ENCODE results near the gene NFE2.
"Not testable (repeated sequence)": the region's sequence is repeated elsewhere in the genome, so short reads cannot be mapped to it uniquely, and the experiment has no call there.

Gene NFE2

GRCh38 chr12:54321363-54321762 lies 20.5 kb upstream of the NFE2 start:
- H4K20me1 ChIP-seq (ENCODE audit: insufficient read depth, low read length), result no peaks in the 10 kb centered on the region
- no peaks in the 10 kb centered on the region for H3K36me3 ChIP-seq (ENCODE audit: insufficient read depth, low read length)
- H3K4me3 ChIP-seq (ENCODE audit: low read depth, low read length, poor library complexity, severe bottlenecking), result no peak overlapping the region
- peaks cover 14% of the 10 kb centered on the region for H3K4me1 ChIP-seq (ENCODE audit: insufficient read depth, low read length, severe bottlenecking)
- TF ChIP-seq EZH2 (IDR thresholded peaks at IDR 0.05; ENCODE audit: borderline replicate concordance, low read length) (no peak), CTCF (IDR thresholded peaks at IDR 0.05; ENCODE audit: low read length) (no peak)
- no peak overlapping the region for H3K9ac ChIP-seq (ENCODE audit: low read length)
- H3K79me2 ChIP-seq (ENCODE audit: insufficient read depth, low read length), result peaks cover 6% of the 10 kb centered on the region
- no peaks in the 10 kb centered on the region for H3K9me3 ChIP-seq (ENCODE audit: low read length)
- no peak overlapping the region for H2AFZ ChIP-seq (ENCODE audit: low read length)
- no peak overlapping the region for H3K27ac ChIP-seq (ENCODE audit: low read depth, low read length, poor library complexity, severe bottlenecking)
- H3K4me2 ChIP-seq (ENCODE audit: low read length), result no peak overlapping the region
- no peaks in the 10 kb centered on the region for H3K9me2 ChIP-seq (ENCODE audit: low read depth, low read length)
- no peaks in the 10 kb centered on the region for H3K27me3 ChIP-seq (ENCODE audit: insufficient read depth, low read length)
- no peaks in the 10 kb centered on the region for H3F3A ChIP-seq (ENCODE audit: insufficient read depth, low read length)

GRCh38 chr12:54312309-54312708 lies 11.5 kb upstream of the NFE2 start:
- not testable (repeated sequence) for H3K27ac ChIP-seq (ENCODE audit: low read depth, low read length, poor library complexity, severe bottlenecking); H2AFZ ChIP-seq (ENCODE audit: low read length); H4K20me1 ChIP-seq (ENCODE audit: insufficient read depth, low read length); H3K36me3 ChIP-seq (ENCODE audit: insufficient read depth, low read length); H3K79me2 ChIP-seq (ENCODE audit: insufficient read depth, low read length); H3K4me2 ChIP-seq (ENCODE audit: low read length); H3K4me1 ChIP-seq (ENCODE audit: insufficient read depth, low read length, severe bottlenecking); H3K9me3 ChIP-seq (ENCODE audit: low read length); H3F3A ChIP-seq (ENCODE audit: insufficient read depth, low read length); H3K27me3 ChIP-seq (ENCODE audit: insufficient read depth, low read length); H3K4me3 ChIP-seq (ENCODE audit: low read depth, low read length, poor library complexity, severe bottlenecking); H3K9me2 ChIP-seq (ENCODE audit: low read depth, low read length); H3K9ac ChIP-seq (ENCODE audit: low read length)

GRCh38 chr12:54311051-54311450 lies 10.2 kb upstream of the NFE2 start:
- Histone ChIP-seq H3K9ac (ENCODE audit: low read length) (no peak overlapping the region), H3K9me3 (ENCODE audit: low read length) (no peaks in the 10 kb centered on the region), H3F3A (ENCODE audit: insufficient read depth, low read length) (no peaks in the 10 kb centered on the region), H3K36me3 (ENCODE audit: insufficient read depth, low read length) (no peaks in the 10 kb centered on the region), H4K20me1 (ENCODE audit: insufficient read depth, low read length) (no peaks in the 10 kb centered on the region), H3K4me2 (ENCODE audit: low read length) (no peak overlapping the region), H3K4me1 (ENCODE audit: insufficient read depth, low read length, severe bottlenecking) (no peaks in the 10 kb centered on the region), H3K9me2 (ENCODE audit: low read depth, low read length) (no peaks in the 10 kb centered on the region), H3K27ac (ENCODE audit: low read depth, low read length, poor library complexity, severe bottlenecking) (no peak overlapping the region), H2AFZ (ENCODE audit: low read length) (no peak overlapping the region), H3K79me2 (ENCODE audit: insufficient read depth, low read length) (no peaks in the 10 kb centered on the region), H3K27me3 (ENCODE audit: insufficient read depth, low read length) (0 out of 2 replicates have a peak, but pooled peaks cover 6% of the 10 kb centered on the region), H3K4me3 (ENCODE audit: low read depth, low read length, poor library complexity, severe bottlenecking) (no peak overlapping the region)
- TF ChIP-seq CTCF (IDR thresholded peaks at IDR 0.05; ENCODE audit: low read length), result no peak
- no peak for TF ChIP-seq EZH2 (IDR thresholded peaks at IDR 0.05; ENCODE audit: borderline replicate concordance, low read length)

GRCh38 chr12:54306925-54307741 lies 6.3 kb upstream of the NFE2 start:
- Histone ChIP-seq H3K4me1 (ENCODE audit: insufficient read depth, low read length, severe bottlenecking) (peaks cover 6% of the 10 kb centered on the region), H3K27me3 (ENCODE audit: insufficient read depth, low read length) (peaks cover 11% of the 10 kb centered on the region; the same call in 1 of the 2 replicates), H4K20me1 (ENCODE audit: insufficient read depth, low read length) (no peaks in the 10 kb centered on the region), H3K27ac (ENCODE audit: low read depth, low read length, poor library complexity, severe bottlenecking) (no peak overlapping the region), H3K9ac (ENCODE audit: low read length) (no peak overlapping the region), H3K4me2 (ENCODE audit: low read length) (no peak overlapping the region), H3K9me2 (ENCODE audit: low read depth, low read length) (no peaks in the 10 kb centered on the region), H3K4me3 (ENCODE audit: low read depth, low read length, poor library complexity, severe bottlenecking) (no peak overlapping the region), H3K9me3 (ENCODE audit: low read length) (no peaks in the 10 kb centered on the region), H2AFZ (ENCODE audit: low read length) (no peak overlapping the region), H3K36me3 (ENCODE audit: insufficient read depth, low read length) (no peaks in the 10 kb centered on the region), H3K79me2 (ENCODE audit: insufficient read depth, low read length) (no peaks in the 10 kb centered on the region), H3F3A (ENCODE audit: insufficient read depth, low read length) (no peaks in the 10 kb centered on the region)
- TF ChIP-seq CTCF (IDR thresholded peaks at IDR 0.05; ENCODE audit: low read length), result no peak
- TF ChIP-seq EZH2 (IDR thresholded peaks at IDR 0.05; ENCODE audit: borderline replicate concordance, low read length), result no peak

Data from OCI-LY1 (cell line).